Measurements from ENCODE around the gene ITGB6.

GRCh38 chr2:160141912-160142311 is 58.2 kb downstream of the ITGB6 start:
- TF ChIP-seq CTCF (conservative IDR thresholded peaks at IDR 0.05) (no peak), ZFX (IDR thresholded peaks at IDR 0.05) (no peak)

Measured in C4-2B (cell line).